ENCODE measurements around the gene MRTFB. TPM values are rescaled to one million over a fixed set of nuclear protein-coding genes. Genes with fewer than 3 reads are reported as not detected.

MRTFB gene
- polyA plus RNA-seq, 1 experiment, result 10.5 TPM

- Histone ChIP-seq H3K4me3 (ENCODE audit: low read depth, low read length) (no peak overlapping the region), H3K27me3 (ENCODE audit: control insufficient read depth, insufficient read depth, low read length) (peaks cover 5% of the 10 kb centered on the region), H3K9me3 (ENCODE audit: control insufficient read depth, insufficient read depth, low read length) (no peaks in the 10 kb centered on the region), H3K27ac (ENCODE audit: low read depth, low read length) (no peak overlapping the region)
- no peak for DNase-seq (ENCODE audit: low read depth, low spot score)
- CTCF ChIA-PET, result no interaction called here
- TF ChIP-seq, protein P1, sequence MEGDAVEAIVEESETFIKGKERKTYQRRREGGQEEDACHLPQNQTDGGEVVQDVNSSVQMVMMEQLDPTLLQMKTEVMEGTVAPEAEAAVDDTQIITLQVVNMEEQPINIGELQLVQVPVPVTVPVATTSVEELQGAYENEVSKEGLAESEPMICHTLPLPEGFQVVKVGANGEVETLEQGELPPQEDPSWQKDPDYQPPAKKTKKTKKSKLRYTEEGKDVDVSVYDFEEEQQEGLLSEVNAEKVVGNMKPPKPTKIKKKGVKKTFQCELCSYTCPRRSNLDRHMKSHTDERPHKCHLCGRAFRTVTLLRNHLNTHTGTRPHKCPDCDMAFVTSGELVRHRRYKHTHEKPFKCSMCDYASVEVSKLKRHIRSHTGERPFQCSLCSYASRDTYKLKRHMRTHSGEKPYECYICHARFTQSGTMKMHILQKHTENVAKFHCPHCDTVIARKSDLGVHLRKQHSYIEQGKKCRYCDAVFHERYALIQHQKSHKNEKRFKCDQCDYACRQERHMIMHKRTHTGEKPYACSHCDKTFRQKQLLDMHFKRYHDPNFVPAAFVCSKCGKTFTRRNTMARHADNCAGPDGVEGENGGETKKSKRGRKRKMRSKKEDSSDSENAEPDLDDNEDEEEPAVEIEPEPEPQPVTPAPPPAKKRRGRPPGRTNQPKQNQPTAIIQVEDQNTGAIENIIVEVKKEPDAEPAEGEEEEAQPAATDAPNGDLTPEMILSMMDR (IDR thresholded peaks at IDR 0.05; ENCODE audit: low read depth, low read length), result no peak
- POLR2A ChIA-PET, result no interaction called here
Observed at GRCh38 chr16:14028202-14028601, 42.9 kb upstream of the MRTFB start.

- H3K27ac ChIP-seq (ENCODE audit: low read depth, low read length), result no peak overlapping the region
- peaks cover 5% of the 10 kb centered on the region for H3K27me3 ChIP-seq (ENCODE audit: control insufficient read depth, insufficient read depth, low read length)
- no peaks in the 10 kb centered on the region for H3K9me3 ChIP-seq (ENCODE audit: control insufficient read depth, insufficient read depth, low read length)
- CTCF ChIA-PET, result no interaction called here
- DNase-seq (ENCODE audit: low read depth, low spot score), result no peak
- POLR2A ChIA-PET, result no interaction called here
- no peak overlapping the region for H3K4me3 ChIP-seq (ENCODE audit: low read depth, low read length)
- TF ChIP-seq, protein P1 (IDR thresholded peaks at IDR 0.05; ENCODE audit: low read depth, low read length), result no peak
Observed at GRCh38 chr16:14029658-14030057, 41.5 kb upstream of the MRTFB start.

DNA sequence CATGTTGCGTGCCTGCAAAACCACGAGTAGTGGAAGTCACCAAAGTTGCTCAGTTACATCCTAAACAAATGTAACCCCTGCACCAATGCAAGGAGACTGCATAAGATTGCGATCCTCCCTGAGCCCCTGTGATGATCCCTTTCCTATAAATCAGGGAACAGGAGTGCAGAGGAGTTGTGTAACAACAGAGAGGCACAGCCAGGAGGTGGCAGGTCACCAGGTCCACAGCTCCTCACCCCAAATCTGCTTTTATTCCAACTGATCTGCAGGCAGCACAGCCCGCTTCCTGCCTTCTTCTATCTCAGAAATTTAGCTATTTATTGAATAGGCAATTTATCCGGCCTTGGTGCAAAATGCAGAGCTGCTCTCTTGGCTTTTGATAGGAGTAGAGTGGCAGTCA is 36.0 kb upstream of the MRTFB start:
- Histone ChIP-seq H3K27me3 (ENCODE audit: control insufficient read depth, insufficient read depth, low read length) (peaks cover 8% of the 10 kb centered on the region), H3K4me3 (ENCODE audit: low read depth, low read length) (no peak overlapping the region), H3K9me3 (ENCODE audit: control insufficient read depth, insufficient read depth, low read length) (no peaks in the 10 kb centered on the region; the same call in 1 of the 2 replicates), H3K27ac (ENCODE audit: low read depth, low read length) (no peak overlapping the region)
- CTCF ChIA-PET, result no interaction called here
- TF ChIP-seq, protein P1 (IDR thresholded peaks at IDR 0.05; ENCODE audit: low read depth, low read length), result no peak
- no peak for DNase-seq (ENCODE audit: low read depth, low spot score)
- POLR2A ChIA-PET, result no interaction called here

GRCh38 chr16:14036889-14037288 is 34.2 kb upstream of the MRTFB start:
- Histone ChIP-seq H3K27ac (ENCODE audit: low read depth, low read length) (no peak overlapping the region), H3K9me3 (ENCODE audit: control insufficient read depth, insufficient read depth, low read length) (no peaks in the 10 kb centered on the region; the same call in 1 of the 2 replicates), H3K27me3 (ENCODE audit: control insufficient read depth, insufficient read depth, low read length) (peaks cover 8% of the 10 kb centered on the region), H3K4me3 (ENCODE audit: low read depth, low read length) (no peak overlapping the region)
- no peak for DNase-seq (ENCODE audit: low read depth, low spot score)
- TF ChIP-seq, protein P1 (IDR thresholded peaks at IDR 0.05; ENCODE audit: low read depth, low read length), result no peak
- CTCF ChIA-PET, result no interaction called here
- POLR2A ChIA-PET, result no interaction called here

DNA sequence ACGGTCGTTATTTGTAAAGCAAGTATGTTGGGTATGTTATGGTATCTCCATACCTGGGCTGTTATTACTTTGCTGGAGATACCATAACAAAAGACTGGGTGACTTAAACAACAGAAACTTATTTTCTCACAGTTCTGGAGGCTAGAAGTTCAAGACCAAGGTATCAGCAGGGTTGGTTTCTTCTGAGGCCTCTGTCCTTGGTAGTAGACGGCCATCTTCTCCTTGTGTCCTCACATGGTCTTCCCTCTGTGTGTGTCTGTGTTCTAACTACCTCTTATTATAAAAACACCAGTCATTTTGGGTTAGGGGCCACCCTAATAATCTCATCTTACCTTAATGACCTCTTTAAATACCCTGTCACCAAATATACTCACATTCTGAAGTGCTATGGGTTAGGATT is 33.2 kb upstream of the MRTFB start:
- POLR2A ChIA-PET, result no interaction called here
- TF ChIP-seq, protein P1 (IDR thresholded peaks at IDR 0.05; ENCODE audit: low read depth, low read length), result no peak
- DNase-seq (ENCODE audit: low read depth, low spot score), result no peak

More for the DNA sequence above, 33.2 kb upstream of the MRTFB start:
- CTCF ChIA-PET, result no interaction called here
- Histone ChIP-seq H3K4me3 (ENCODE audit: low read depth, low read length) (no peak overlapping the region), H3K9me3 (ENCODE audit: control insufficient read depth, insufficient read depth, low read length) (no peaks in the 10 kb centered on the region; the same call in 1 of the 2 replicates), H3K27me3 (ENCODE audit: control insufficient read depth, insufficient read depth, low read length) (peaks cover 8% of the 10 kb centered on the region), H3K27ac (ENCODE audit: low read depth, low read length) (no peak overlapping the region)

Data from AG04450 (cell line).